Caco-2 (cell line): ENCODE measurements around the gene LBHD1. TPM values are rescaled to one million over a fixed set of nuclear protein-coding genes. Genes with fewer than 3 reads are reported as not detected.
"Not testable (repeated sequence)": the region's sequence is repeated elsewhere in the genome, so short reads cannot be mapped to it uniquely, and the experiment has no call there.

Source experiments
- BruUV-seq: library from RNA; stranded (reverse); fragments of 400-500 nt; replicated peaks from 2 replicates; lab custom pipeline; 2021; lab: Mats Ljungman, UMichigan
- CTCF ChIA-PET: fragments of 300-600 bp; sonication (Branson Sonifier 250); formaldehyde crosslinking; loops from one replicate; lab custom pipeline; 2022; ENCODE audit warnings: antibody characterized with exemption; lab: Charles Lee
- POLR2A ChIA-PET: fragments of 300-600 bp; sonication (Branson Sonifier 250); formaldehyde crosslinking; loops from one replicate; lab custom pipeline; 2022; ENCODE audit warnings: antibody characterized with exemption; lab: Charles Lee
- DNase-seq, 2 experiments: peaks; one replicate each; pipeline versions ENCODE4 v3.0.0 to v3.0.0-alpha.2; 2020 to 2022
- H3K27me3 ChIP-seq: replicated peaks from 2 replicates; pipeline ENCODE4 v1.6.0; 2011; ENCODE audit warnings: low read length; ENCODE audit not compliant: control insufficient read depth, insufficient read depth
- H3K36me3 ChIP-seq: 2 replicates; pipeline ENCODE4 v1.5.1; 2011; ENCODE audit warnings: low read length; ENCODE audit not compliant: control insufficient read depth, insufficient read depth
- H3K4me1 ChIP-seq: fragments of 250-450 bp; sonication (Bioruptor Pico); 2 replicates; pipeline ENCODE4 v1.5.1; 2020; ENCODE audit warnings: mild to moderate bottlenecking
- H3K4me3 ChIP-seq: 2 replicates; pipeline ENCODE4 v1.5.1; 2011; ENCODE audit warnings: low read depth, mild to moderate bottlenecking, control low read depth, low read length
- H3K9me3 ChIP-seq: fragments of 250-450 bp; sonication (Bioruptor Pico); 2 replicates; pipeline ENCODE4 v1.5.1; 2020; ENCODE audit warnings: mild to moderate bottlenecking, moderate library complexity
- H3K27ac Mint-ChIP-seq: one replicate; pipeline ENCODE4 v1.8.0; 2022; ENCODE audit warnings: mixed read lengths; ENCODE audit not compliant: unreplicated experiment
- H3K27me3 Mint-ChIP-seq: one replicate; pipeline ENCODE4 v1.8.0; 2022; ENCODE audit warnings: mixed read lengths; ENCODE audit not compliant: insufficient read depth, unreplicated experiment
- H3K36me3 Mint-ChIP-seq: one replicate; pipeline ENCODE4 v1.8.0; 2022; ENCODE audit warnings: mild to moderate bottlenecking, mixed read lengths; ENCODE audit not compliant: insufficient read depth, unreplicated experiment
- H3K4me1 Mint-ChIP-seq: one replicate; pipeline ENCODE4 v1.8.0; 2022; ENCODE audit warnings: low read depth, mixed read lengths; ENCODE audit not compliant: unreplicated experiment
- H3K4me3 Mint-ChIP-seq: one replicate; pipeline ENCODE4 v1.8.0; 2022; ENCODE audit warnings: mild to moderate bottlenecking, moderate library complexity, mixed read lengths; ENCODE audit not compliant: unreplicated experiment
- H3K9me3 Mint-ChIP-seq: one replicate; pipeline ENCODE4 v1.8.0; 2022; ENCODE audit warnings: mixed read lengths; ENCODE audit not compliant: unreplicated experiment
- intact Hi-C: fragments of 100-400 bp; cut with micrococcal nuclease; formaldehyde crosslinking; loops from one replicate; pipeline ENCODE4 v1.10.0; 2022; ENCODE audit not compliant: unreplicated experiment
- total RNA-seq: library from RNA; stranded (reverse); gene quantifications from 2 replicates; pipeline ENCODE4 v1.2.3, GENCODE V29; 2022
- TF ChIP-seq, protein P1 (sequence below), 2 experiments: fragments of 200-600 bp in 1 of 2; IDR thresholded peaks; 1 replicate in 1 of 2; 2 replicates in 1 of 2; pipeline versions ENCODE4 v1.5.1 to v1.8.0; 2011 to 2022; ENCODE audit warnings: antibody characterized with exemption in 1 of 2, control low read depth in 1 of 2, inconsistent platforms in 1 of 2, low read depth in 1 of 2, low read length in 1 of 2, mild to moderate bottlenecking in 1 of 2, moderate library complexity in 1 of 2; ENCODE audit not compliant: insufficient read depth in 1 of 2, severe bottlenecking in 1 of 2, unreplicated experiment in 1 of 2

Gene LBHD1
- total RNA-seq, 1 experiment from 2014 or later: 11.9 TPM

DNA sequence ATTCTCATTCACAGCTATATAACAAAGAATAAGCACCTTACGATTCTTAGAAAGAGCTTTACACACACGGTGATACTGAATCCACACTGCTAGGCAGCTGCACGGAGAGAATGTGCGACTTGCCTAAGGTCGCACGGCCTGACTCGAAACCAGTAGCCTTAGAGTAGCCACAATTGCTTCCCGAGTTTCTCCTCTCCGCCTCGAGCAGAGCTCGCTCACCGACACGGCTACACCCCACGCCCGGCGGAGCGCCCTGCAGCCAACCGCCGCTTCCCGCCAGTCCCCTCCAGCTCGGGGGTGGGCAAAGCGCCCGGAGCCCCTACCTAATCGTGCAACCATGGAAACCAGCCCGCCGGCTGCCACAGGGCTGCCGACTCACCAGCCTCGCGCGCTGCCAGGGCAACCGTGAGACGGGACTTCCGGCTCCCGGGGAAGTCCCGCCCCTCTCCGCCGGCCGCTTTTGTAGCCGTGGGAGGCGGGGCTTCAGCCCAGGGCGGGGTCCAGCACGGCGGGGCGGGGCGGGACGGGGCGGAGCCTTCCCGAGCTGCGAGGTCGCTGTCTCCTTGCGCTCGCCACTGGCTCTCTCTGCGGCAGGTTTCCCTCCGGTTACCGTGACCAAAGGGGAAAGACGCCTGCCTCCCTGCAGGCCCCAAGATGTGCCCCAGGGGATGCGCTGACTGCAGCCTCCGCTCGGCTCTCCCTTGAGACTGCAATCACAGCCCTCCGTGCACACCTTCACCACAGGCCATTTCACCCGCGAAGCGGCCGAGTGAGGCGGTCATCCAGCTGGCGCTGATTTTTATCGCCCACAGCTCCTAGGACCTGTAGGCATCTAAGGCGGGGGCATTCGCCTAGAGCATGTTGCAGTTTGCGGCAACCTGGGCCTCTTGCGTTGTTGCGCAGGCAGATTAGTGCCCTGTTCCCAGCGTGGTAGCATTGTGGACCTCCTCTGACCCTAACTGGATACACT lies 34.1 kb upstream of the LBHD1 start:
- Histone ChIP-seq H3K27me3 (no peaks in the 10 kb centered on the region), H3K36me3 (peaks cover 1% of the 10 kb centered on the region; the same call in 1 of the 2 replicates), H3K9me3 (no peaks in the 10 kb centered on the region), H3K4me3 (peak overlapping the region; percentile 55), H3K4me1 (peaks cover 9% of the 10 kb centered on the region; the same call in 1 of the 2 replicates)
- Mint-ChIP-seq H3K27me3 (no peaks in the 10 kb centered on the region), H3K9me3 (no peaks in the 10 kb centered on the region), H3K4me1 (peaks cover 18% of the 10 kb centered on the region), H3K4me3 (peak overlapping the region; percentile 96), H3K36me3 (peaks cover 79% of the 10 kb centered on the region), H3K27ac (peak overlapping the region; percentile 97)
- TF ChIP-seq, protein P1, sequence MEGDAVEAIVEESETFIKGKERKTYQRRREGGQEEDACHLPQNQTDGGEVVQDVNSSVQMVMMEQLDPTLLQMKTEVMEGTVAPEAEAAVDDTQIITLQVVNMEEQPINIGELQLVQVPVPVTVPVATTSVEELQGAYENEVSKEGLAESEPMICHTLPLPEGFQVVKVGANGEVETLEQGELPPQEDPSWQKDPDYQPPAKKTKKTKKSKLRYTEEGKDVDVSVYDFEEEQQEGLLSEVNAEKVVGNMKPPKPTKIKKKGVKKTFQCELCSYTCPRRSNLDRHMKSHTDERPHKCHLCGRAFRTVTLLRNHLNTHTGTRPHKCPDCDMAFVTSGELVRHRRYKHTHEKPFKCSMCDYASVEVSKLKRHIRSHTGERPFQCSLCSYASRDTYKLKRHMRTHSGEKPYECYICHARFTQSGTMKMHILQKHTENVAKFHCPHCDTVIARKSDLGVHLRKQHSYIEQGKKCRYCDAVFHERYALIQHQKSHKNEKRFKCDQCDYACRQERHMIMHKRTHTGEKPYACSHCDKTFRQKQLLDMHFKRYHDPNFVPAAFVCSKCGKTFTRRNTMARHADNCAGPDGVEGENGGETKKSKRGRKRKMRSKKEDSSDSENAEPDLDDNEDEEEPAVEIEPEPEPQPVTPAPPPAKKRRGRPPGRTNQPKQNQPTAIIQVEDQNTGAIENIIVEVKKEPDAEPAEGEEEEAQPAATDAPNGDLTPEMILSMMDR (IDR thresholded peaks at IDR 0.05; ENCODE audit: insufficient read depth in 1 of 2, low read depth in 1 of 2, low read length in 1 of 2, severe bottlenecking in 1 of 2, unreplicated experiment in 1 of 2): no peak
- CTCF ChIA-PET: interaction anchor here (0.6 to 1.8 kb wide), 11 partner anchors 12 to 1252 kb away, joined by 3 to 7 read pairs (median 4); partner anchors contain the start of genes B3GAT3, HNRNPUL2, LBHD1 and TAF6L
- peak; percentile 91 to 95 for DNase-seq
- BruUV-seq: TSS peak; percentile 20
- intact Hi-C loops: no loop called here
- POLR2A ChIA-PET: interaction anchor here (0.6 to 1.8 kb wide), 10 partner anchors 21 to 132 kb away, joined by 3 to 18 read pairs (median 5); partner anchors contain the start of genes C11orf98, CSKMT, EEF1G and HNRNPUL2

DNA sequence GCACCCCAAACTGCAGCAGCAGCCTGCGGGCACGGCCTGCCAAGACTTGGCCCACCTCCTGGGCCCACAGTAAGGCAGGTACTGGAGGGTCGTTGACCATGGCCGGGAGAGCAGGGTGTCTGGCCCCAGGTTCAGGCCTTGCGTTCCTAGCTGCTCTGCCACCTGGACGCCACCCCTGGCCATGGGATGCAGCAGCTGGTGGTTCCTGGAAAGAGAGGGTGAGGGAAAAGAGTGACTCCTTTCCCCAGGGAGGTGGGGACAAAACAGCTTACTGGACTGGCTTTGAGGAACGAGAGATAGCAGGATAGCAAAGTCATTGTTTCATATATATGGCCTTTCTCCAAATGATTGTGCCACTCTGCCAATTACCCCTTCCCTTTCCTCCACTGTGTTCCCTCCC lies 33.3 kb upstream of the LBHD1 start:
- DNase-seq: no peak

DNA sequence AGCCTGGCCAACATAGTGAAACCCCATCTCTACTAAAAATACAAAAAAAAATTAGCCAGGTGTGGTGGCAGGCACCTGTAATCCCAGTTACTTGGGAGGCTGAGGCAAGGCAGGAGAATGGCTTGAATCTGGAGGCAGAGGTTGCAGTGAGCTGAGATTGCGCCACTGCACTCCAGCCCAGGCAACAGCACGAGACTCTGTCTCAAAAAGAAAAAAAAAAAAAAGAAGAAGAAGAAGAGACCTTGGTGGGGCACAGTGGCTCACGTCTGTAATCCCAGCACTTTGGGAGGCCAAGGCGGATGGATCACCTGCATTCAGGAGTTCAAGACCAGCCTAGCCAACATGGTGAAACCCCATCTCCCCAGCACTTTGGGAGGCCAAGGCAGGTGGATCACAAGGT lies 31.9 kb upstream of the LBHD1 start:
- peaks cover 18% of the 10 kb centered on the region for H3K4me1 Mint-ChIP-seq
- H3K9me3 Mint-ChIP-seq, H3K27ac Mint-ChIP-seq, H3K27me3 Mint-ChIP-seq, H3K9me3 ChIP-seq, CTCF ChIA-PET, intact Hi-C loops, H3K4me3 Mint-ChIP-seq, H3K36me3 ChIP-seq, H3K4me3 ChIP-seq, H3K27me3 ChIP-seq, POLR2A ChIA-PET, BruUV-seq, DNase-seq, H3K4me1 ChIP-seq: not testable (repeated sequence)
- peaks cover 70% of the 10 kb centered on the region for H3K36me3 Mint-ChIP-seq

More for the DNA sequence above, 33.3 kb upstream of the LBHD1 start:
- Mint-ChIP-seq H3K27ac (peak overlapping the region; percentile 97), H3K36me3 (peaks cover 77% of the 10 kb centered on the region), H3K9me3 (no peaks in the 10 kb centered on the region), H3K27me3 (no peaks in the 10 kb centered on the region), H3K4me3 (peak overlapping the region; percentile 96), H3K4me1 (peaks cover 18% of the 10 kb centered on the region)
- no TSS peak for BruUV-seq
- Histone ChIP-seq H3K4me3 (peak overlapping the region; percentile 55), H3K27me3 (no peaks in the 10 kb centered on the region), H3K4me1 (peaks cover 9% of the 10 kb centered on the region; the same call in 1 of the 2 replicates), H3K9me3 (no peaks in the 10 kb centered on the region), H3K36me3 (peaks cover 1% of the 10 kb centered on the region; the same call in 1 of the 2 replicates)
- intact Hi-C loops: no loop called here
- POLR2A ChIA-PET: interaction anchor here (0.6 to 1.8 kb wide), 7 partner anchors 22 to 132 kb away, joined by 5 to 18 read pairs (median 6); partner anchors contain the start of genes C11orf98, CSKMT, EEF1G and HNRNPUL2
- CTCF ChIA-PET: interaction anchor here (0.6 to 1.8 kb wide), 7 partner anchors 11 to 197 kb away, joined by 3 to 7 read pairs (median 4); partner anchors contain the start of genes B3GAT3, LBHD1, TAF6L and UQCC3
- TF ChIP-seq, protein P1 (IDR thresholded peaks at IDR 0.05; ENCODE audit: insufficient read depth in 1 of 2, low read depth in 1 of 2, low read length in 1 of 2, severe bottlenecking in 1 of 2, unreplicated experiment in 1 of 2): no peak
